ENCODE results near the gene SIM1.

SIM1 gene

DNA sequence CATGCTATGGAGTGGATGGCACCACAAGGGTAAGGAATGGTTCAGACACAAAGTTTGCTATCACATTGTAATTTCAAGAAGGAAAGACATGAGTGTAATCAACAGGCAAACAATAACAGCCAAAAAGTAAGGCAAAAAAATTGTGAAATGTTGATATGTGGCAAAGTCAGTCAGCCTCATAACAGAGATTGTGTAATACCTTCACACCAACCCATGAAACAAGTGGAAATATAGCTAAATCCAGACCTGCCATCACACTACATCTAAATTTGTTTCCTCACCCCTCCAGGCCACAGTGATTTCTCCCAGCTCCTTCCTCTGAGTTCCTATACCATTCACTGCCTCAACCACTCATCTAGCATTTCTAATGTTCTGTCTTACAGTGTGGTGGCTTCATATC lies 37.3 kb downstream of the SIM1 start:
- H3K36me3 ChIP-seq (ENCODE audit: insufficient read depth, low read length), result no peaks in the 10 kb centered on the region
- no peaks in the 10 kb centered on the region for H3K79me2 ChIP-seq (ENCODE audit: insufficient read depth, low read length)
- H3K4me3 ChIP-seq (ENCODE audit: low read length, poor library complexity, severe bottlenecking), result no peak overlapping the region
- no peaks in the 10 kb centered on the region for H4K20me1 ChIP-seq (ENCODE audit: insufficient read depth, low read length, poor library complexity, severe bottlenecking)
- no peak overlapping the region for H2AFZ ChIP-seq (ENCODE audit: low read length)
- no peaks in the 10 kb centered on the region for H3K27me3 ChIP-seq (ENCODE audit: insufficient read depth, low read length, poor library complexity, severe bottlenecking)
- no peak for TF ChIP-seq EZH2phosphoT487 (IDR thresholded peaks at IDR 0.05; ENCODE audit: borderline replicate concordance)
- TF ChIP-seq, protein P1, sequence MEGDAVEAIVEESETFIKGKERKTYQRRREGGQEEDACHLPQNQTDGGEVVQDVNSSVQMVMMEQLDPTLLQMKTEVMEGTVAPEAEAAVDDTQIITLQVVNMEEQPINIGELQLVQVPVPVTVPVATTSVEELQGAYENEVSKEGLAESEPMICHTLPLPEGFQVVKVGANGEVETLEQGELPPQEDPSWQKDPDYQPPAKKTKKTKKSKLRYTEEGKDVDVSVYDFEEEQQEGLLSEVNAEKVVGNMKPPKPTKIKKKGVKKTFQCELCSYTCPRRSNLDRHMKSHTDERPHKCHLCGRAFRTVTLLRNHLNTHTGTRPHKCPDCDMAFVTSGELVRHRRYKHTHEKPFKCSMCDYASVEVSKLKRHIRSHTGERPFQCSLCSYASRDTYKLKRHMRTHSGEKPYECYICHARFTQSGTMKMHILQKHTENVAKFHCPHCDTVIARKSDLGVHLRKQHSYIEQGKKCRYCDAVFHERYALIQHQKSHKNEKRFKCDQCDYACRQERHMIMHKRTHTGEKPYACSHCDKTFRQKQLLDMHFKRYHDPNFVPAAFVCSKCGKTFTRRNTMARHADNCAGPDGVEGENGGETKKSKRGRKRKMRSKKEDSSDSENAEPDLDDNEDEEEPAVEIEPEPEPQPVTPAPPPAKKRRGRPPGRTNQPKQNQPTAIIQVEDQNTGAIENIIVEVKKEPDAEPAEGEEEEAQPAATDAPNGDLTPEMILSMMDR (conservative IDR thresholded peaks at IDR 0.05; ENCODE audit: low read length), result no peak
- H3K4me2 ChIP-seq (ENCODE audit: low read depth, low read length, poor library complexity, severe bottlenecking), result no peak overlapping the region
- H3K9ac ChIP-seq (ENCODE audit: low read depth, low read length, poor library complexity, severe bottlenecking), result no peak overlapping the region
- H3K9me2 ChIP-seq (replicated peaks; ENCODE audit: low read depth, low read length), result no peaks in the 10 kb centered on the region
- no peaks in the 10 kb centered on the region for H3F3A ChIP-seq (ENCODE audit: low read depth)
- H3K4me1 ChIP-seq (ENCODE audit: insufficient read depth, low read length, poor library complexity, severe bottlenecking), result peaks cover 6% of the 10 kb centered on the region
- H3K9me3 ChIP-seq (ENCODE audit: insufficient read depth, low read depth, low read length), result no peaks in the 10 kb centered on the region

DNA sequence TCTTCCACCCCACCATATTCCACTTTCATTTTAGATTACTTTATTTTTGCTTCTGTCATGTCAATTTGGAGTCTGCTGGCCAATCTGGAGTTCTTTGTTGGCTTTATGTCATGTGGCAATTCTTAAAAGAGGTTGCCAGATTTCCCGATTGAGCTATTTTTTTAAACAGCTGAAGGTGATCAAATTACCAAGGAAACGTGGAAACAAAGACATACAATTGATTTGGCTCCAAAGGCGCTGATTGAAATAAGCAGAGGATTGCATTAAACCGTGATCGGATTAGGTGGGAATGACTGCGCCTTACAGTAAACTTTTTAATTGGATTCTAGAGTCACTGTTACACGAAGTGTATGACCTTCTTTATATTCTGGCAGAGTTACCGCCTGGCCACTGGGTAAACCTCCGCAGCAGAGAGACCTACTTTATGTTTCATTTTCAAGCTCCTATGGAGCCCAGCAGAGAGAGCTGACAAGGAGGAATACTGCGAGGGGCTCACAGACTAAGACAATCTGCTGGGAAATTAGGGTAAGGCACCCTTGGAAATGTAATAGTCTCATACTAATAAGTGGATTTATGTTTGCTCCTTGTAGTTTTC lies 37.9 kb downstream of the SIM1 start:
- Histone ChIP-seq H3K79me2 (ENCODE audit: insufficient read depth, low read length) (no peaks in the 10 kb centered on the region), H3K36me3 (ENCODE audit: insufficient read depth, low read length) (no peaks in the 10 kb centered on the region), H3K9me2 (replicated peaks; ENCODE audit: low read depth, low read length) (no peaks in the 10 kb centered on the region), H3K4me2 (ENCODE audit: low read depth, low read length, poor library complexity, severe bottlenecking) (no peak overlapping the region), H3K4me1 (ENCODE audit: insufficient read depth, low read length, poor library complexity, severe bottlenecking) (peaks cover 6% of the 10 kb centered on the region), H3K4me3 (ENCODE audit: low read length, poor library complexity, severe bottlenecking) (no peak overlapping the region), H4K20me1 (ENCODE audit: insufficient read depth, low read length, poor library complexity, severe bottlenecking) (no peaks in the 10 kb centered on the region), H3F3A (ENCODE audit: low read depth) (no peaks in the 10 kb centered on the region), H3K9me3 (ENCODE audit: insufficient read depth, low read depth, low read length) (no peaks in the 10 kb centered on the region), H3K27me3 (ENCODE audit: insufficient read depth, low read length, poor library complexity, severe bottlenecking) (no peaks in the 10 kb centered on the region), H2AFZ (ENCODE audit: low read length) (no peak overlapping the region), H3K9ac (ENCODE audit: low read depth, low read length, poor library complexity, severe bottlenecking) (no peak overlapping the region)
- TF ChIP-seq, protein P1 (conservative IDR thresholded peaks at IDR 0.05; ENCODE audit: low read length), result no peak
- no peak for TF ChIP-seq EZH2phosphoT487 (IDR thresholded peaks at IDR 0.05; ENCODE audit: borderline replicate concordance)

DNA sequence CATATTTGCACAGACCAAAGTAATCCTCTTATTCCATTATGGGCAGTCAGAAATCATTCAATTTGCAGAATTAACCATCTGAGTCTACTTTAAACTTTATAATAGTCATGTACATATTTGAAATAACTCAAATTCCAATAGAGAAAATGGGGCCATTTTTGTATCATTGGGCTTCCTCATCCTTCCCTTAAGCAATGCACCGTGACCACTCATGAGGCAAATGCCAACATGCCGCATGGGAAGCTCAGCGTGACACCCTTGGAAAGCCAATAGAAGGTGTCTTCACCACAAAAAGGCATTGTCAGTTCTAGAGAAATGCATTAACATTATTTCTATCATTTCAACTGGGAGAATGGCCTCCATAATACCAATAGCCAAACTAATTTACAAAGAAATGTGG lies 38.5 kb downstream of the SIM1 start:
- Histone ChIP-seq H3K4me2 (ENCODE audit: low read depth, low read length, poor library complexity, severe bottlenecking) (no peak overlapping the region), H3K27me3 (ENCODE audit: insufficient read depth, low read length, poor library complexity, severe bottlenecking) (no peaks in the 10 kb centered on the region), H2AFZ (ENCODE audit: low read length) (no peak overlapping the region), H4K20me1 (ENCODE audit: insufficient read depth, low read length, poor library complexity, severe bottlenecking) (no peaks in the 10 kb centered on the region), H3K9me2 (replicated peaks; ENCODE audit: low read depth, low read length) (no peaks in the 10 kb centered on the region), H3K79me2 (ENCODE audit: insufficient read depth, low read length) (no peaks in the 10 kb centered on the region), H3K4me1 (ENCODE audit: insufficient read depth, low read length, poor library complexity, severe bottlenecking) (peaks cover 6% of the 10 kb centered on the region), H3F3A (ENCODE audit: low read depth) (no peaks in the 10 kb centered on the region), H3K4me3 (ENCODE audit: low read length, poor library complexity, severe bottlenecking) (no peak overlapping the region), H3K9me3 (ENCODE audit: insufficient read depth, low read depth, low read length) (no peaks in the 10 kb centered on the region), H3K9ac (ENCODE audit: low read depth, low read length, poor library complexity, severe bottlenecking) (no peak overlapping the region), H3K36me3 (ENCODE audit: insufficient read depth, low read length) (no peaks in the 10 kb centered on the region)
- TF ChIP-seq, protein P1 (conservative IDR thresholded peaks at IDR 0.05; ENCODE audit: low read length), result no peak
- no peak for TF ChIP-seq EZH2phosphoT487 (IDR thresholded peaks at IDR 0.05; ENCODE audit: borderline replicate concordance)
